ENCODE data around the gene ABLIM3. TPM values are rescaled to one million over a fixed set of nuclear protein-coding genes. Genes with fewer than 3 reads are reported as not detected.

The ABLIM3 gene
- total RNA-seq, 1 experiment from 2014 or later = 14.3 TPM

DNA sequence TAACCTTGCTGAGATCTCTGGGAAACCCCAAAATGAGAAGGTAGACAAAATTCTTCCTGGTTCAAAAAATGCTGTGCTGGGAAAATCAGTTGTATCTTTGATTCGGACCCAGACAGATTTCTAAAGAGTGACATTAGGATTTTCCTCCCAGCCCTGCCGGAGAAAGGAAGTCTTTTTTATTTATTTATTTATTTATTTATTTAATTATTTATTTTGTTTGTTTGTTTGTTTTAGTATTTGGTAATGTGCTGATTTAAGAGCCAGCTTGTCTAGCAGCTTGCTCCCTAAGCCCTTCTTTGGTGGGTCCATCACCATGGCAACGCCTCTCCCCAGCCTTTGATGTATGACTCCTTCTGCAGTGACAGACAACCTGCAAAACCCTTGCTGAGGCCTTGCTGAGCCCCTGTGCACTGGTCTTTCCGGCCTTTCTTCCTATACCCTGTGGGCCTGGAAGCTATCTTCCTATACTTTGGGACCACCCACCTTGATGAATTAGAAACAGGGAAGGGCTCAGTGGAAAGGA, 69.7 kb downstream of the ABLIM3 start:
- intact Hi-C loops (cut with micrococcal nuclease) = no loop called here
- Histone ChIP-seq H4K20me1 (ENCODE audit: insufficient read depth) (no peaks in the 10 kb centered on the region), H3K9ac (ENCODE audit: low read length) (no peak overlapping the region; the same call in 1 of the 2 replicates), H3K36me3 (ENCODE audit: control insufficient read depth in 1 of 2, insufficient read depth in 2 of 2, low read length in 2 of 2) (no peaks in the 10 kb centered on the region), H3K27me3 (ENCODE audit: insufficient read depth, low read length) (no peaks in the 10 kb centered on the region), H2AFZ (ENCODE audit: low read depth, low read length, poor library complexity, severe bottlenecking) (no peak overlapping the region), H3K4me1 (ENCODE audit: control insufficient read depth in 1 of 2, insufficient read depth in 2 of 2, low read length in 2 of 2) (peaks cover 17 to 46% of the 10 kb centered on the region in 2 experiments), H3K9me2 (ENCODE audit: insufficient read depth) (peaks cover 3% of the 10 kb centered on the region; the same call in 1 of the 2 replicates), H3K9me3 (ENCODE audit: control insufficient read depth in 1 of 2, insufficient read depth in 1 of 2, low read depth in 1 of 2, low read length in 2 of 2) (no peaks in the 10 kb centered on the region), H3K4me3 (replicated peaks in 1 of 2; ENCODE audit: low read depth in 1 of 2, low read length in 2 of 2) (peak overlapping the region in 1 of 2 experiments; percentile 7; a peak in 1 of 4 replicates), H3K4me2 (ENCODE audit: low read length) (peak overlapping the region; percentile 70), H3K27ac (ENCODE audit: low read depth, low read length) (peak overlapping the region; percentile 23; the same call in 1 of the 2 replicates), H3K79me2 (ENCODE audit: insufficient read depth, low read length) (no peaks in the 10 kb centered on the region)
- TF ChIP-seq SIN3A (IDR thresholded peaks at IDR 0.05; ENCODE audit: low read depth) (no peak), TCF7L2 (IDR thresholded peaks at IDR 0.05; ENCODE audit: borderline replicate concordance, extremely low read depth, insufficient read depth, insufficient read length) (peak; percentile 46), EZH2 (IDR thresholded peaks at IDR 0.05) (no peak), EZH2phosphoT487 (IDR thresholded peaks at IDR 0.05; ENCODE audit: borderline replicate concordance) (no peak), ELF1 (IDR thresholded peaks at IDR 0.05; ENCODE audit: borderline replicate concordance, low read depth) (no peak), CTCF (IDR thresholded peaks at IDR 0.05 in 2 of 3, conservative IDR thresholded peaks at IDR 0.05 in 1 of 3; ENCODE audit: borderline replicate concordance in 1 of 3, insufficient read depth in 1 of 3, low read depth in 2 of 3, low read length in 2 of 3) (no peak), SP1 (IDR thresholded peaks at IDR 0.05; ENCODE audit: low read depth) (no peak), SRF (IDR thresholded peaks at IDR 0.05; ENCODE audit: low read depth) (no peak), POLR2A (IDR thresholded peaks at IDR 0.05; ENCODE audit: borderline replicate concordance, extremely low read depth, insufficient read depth, insufficient read length) (no peak), YY1 (IDR thresholded peaks at IDR 0.05; ENCODE audit: extremely low read depth, insufficient replicate concordance, low read depth, low read length) (no peak), ZFX (IDR thresholded peaks at IDR 0.05) (no peak), CBX3 (IDR thresholded peaks at IDR 0.05; ENCODE audit: low read depth) (no peak), FOSL1 (IDR thresholded peaks at IDR 0.05; ENCODE audit: low read depth) (no peak), JUND (IDR thresholded peaks at IDR 0.05) (no peak), ATF3 (IDR thresholded peaks at IDR 0.05) (no peak), POLR2AphosphoS5 (IDR thresholded peaks at IDR 0.05; ENCODE audit: low read depth, low read length) (no peak), MAX (IDR thresholded peaks at IDR 0.05) (0 out of 2 replicates have a peak, but pooled peaks have one; percentile 6), ZBTB33 (IDR thresholded peaks at IDR 0.05; ENCODE audit: extremely low read depth, insufficient replicate concordance, low read length) (no peak)
- no TSS peak for BruUV-seq (replicated peaks)
- ATAC-seq (no peak), DNase-seq (ENCODE audit: low read depth, low spot score) (no peak)
- CTCF ChIA-PET = no interaction called here
- POLR2A ChIA-PET = no interaction called here
- RAD21 ChIA-PET (ENCODE audit: low non-redundant PET in 1 of 2, low total read pairs in 2 of 2, uncharacterized antibody in 2 of 2, unreplicated experiment in 2 of 2) = no interaction called here

Measured in HCT116 (cell line).